Panc1 (cell line): ENCODE results near the gene RNF25.

Experiments used
- CTCF ChIP-seq: fragments of 450-650 bp; IDR thresholded peaks from 2 replicates; pipeline ENCODE4 v1.5.1; 2017; ENCODE audit warnings: mild to moderate bottlenecking
- POLR2AphosphoS5 ChIP-seq: IDR thresholded peaks from 2 replicates; pipeline ENCODE4 v1.6.1; 2012; ENCODE audit warnings: mild to moderate bottlenecking, low read depth, low read length, moderate library complexity
- TF ChIP-seq, protein P1 (sequence below), 2 experiments: IDR thresholded peaks; 2 replicates each; pipeline ENCODE4 v1.6.1; 2011 to 2012; ENCODE audit warnings: low read depth in 2 of 2, control low read depth in 1 of 2, low read length in 1 of 2, mild to moderate bottlenecking in 1 of 2, moderate library complexity in 1 of 2; ENCODE audit not compliant: insufficient read depth in 1 of 2

DNA sequence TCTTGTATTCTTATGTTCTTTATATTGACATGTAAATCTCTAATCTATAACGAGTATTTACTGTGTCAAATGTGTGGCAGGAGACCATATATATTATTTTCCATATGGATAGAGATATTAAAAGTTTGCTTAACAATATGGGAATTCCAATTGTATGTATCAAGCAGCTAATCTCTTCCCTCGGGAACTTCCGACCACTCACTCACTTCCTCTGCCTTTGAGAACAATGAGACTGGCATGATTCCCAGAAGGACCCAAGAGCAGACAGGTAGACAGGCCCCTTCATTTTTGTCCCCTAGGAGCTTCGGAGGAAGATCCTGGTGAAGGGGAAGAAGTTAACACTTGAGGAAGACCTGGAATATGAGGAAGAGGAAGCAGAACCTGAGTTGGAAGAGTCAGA is 40.0 kb downstream of the RNF25 start:
- no peak for TF ChIP-seq CTCF
- no peak for TF ChIP-seq POLR2AphosphoS5
- TF ChIP-seq, protein P1, sequence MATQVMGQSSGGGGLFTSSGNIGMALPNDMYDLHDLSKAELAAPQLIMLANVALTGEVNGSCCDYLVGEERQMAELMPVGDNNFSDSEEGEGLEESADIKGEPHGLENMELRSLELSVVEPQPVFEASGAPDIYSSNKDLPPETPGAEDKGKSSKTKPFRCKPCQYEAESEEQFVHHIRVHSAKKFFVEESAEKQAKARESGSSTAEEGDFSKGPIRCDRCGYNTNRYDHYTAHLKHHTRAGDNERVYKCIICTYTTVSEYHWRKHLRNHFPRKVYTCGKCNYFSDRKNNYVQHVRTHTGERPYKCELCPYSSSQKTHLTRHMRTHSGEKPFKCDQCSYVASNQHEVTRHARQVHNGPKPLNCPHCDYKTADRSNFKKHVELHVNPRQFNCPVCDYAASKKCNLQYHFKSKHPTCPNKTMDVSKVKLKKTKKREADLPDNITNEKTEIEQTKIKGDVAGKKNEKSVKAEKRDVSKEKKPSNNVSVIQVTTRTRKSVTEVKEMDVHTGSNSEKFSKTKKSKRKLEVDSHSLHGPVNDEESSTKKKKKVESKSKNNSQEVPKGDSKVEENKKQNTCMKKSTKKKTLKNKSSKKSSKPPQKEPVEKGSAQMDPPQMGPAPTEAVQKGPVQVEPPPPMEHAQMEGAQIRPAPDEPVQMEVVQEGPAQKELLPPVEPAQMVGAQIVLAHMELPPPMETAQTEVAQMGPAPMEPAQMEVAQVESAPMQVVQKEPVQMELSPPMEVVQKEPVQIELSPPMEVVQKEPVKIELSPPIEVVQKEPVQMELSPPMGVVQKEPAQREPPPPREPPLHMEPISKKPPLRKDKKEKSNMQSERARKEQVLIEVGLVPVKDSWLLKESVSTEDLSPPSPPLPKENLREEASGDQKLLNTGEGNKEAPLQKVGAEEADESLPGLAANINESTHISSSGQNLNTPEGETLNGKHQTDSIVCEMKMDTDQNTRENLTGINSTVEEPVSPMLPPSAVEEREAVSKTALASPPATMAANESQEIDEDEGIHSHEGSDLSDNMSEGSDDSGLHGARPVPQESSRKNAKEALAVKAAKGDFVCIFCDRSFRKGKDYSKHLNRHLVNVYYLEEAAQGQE (IDR thresholded peaks at IDR 0.05; ENCODE audit: insufficient read depth in 1 of 2, low read depth in 2 of 2, low read length in 1 of 2): no peak
